ENCODE results near the gene MMRN1. TPM values are rescaled to one million over a fixed set of nuclear protein-coding genes. Genes with fewer than 3 reads are reported as not detected.
A peak's percentile ranks its signal among the peaks of the same experiment; 100 is the strongest.

MMRN1 gene
- total RNA-seq, 1 experiment from 2014 or later = not detected

GRCh38 chr4:89868999-89869589 is 25.6 kb upstream of the MMRN1 start:
- intact Hi-C loops (cut with micrococcal nuclease; ENCODE audit: unreplicated experiment) = loop anchor here (10.0 kb wide), 1 partner anchor 384 kb away; no protein-coding TSS in a partner anchor
- Mint-ChIP-seq H3K27ac (ENCODE audit: unreplicated experiment) (no peak overlapping the region), H3K4me1 (ENCODE audit: low read depth, unreplicated experiment) (peaks cover 6% of the 10 kb centered on the region), H3K9me3 (ENCODE audit: unreplicated experiment) (no peaks in the 10 kb centered on the region), H3K36me3 (ENCODE audit: insufficient read depth, unreplicated experiment) (no peaks in the 10 kb centered on the region), H3K4me3 (ENCODE audit: unreplicated experiment) (no peak overlapping the region), H3K27me3 (ENCODE audit: insufficient read depth, unreplicated experiment) (no peaks in the 10 kb centered on the region)
- ChIA-PET POLR2A (no interaction called here), CTCF (interaction anchor here (1.0 kb wide), 1 partner anchor 228 kb away, joined by 12 read pairs; no protein-coding TSS in a partner anchor)
- H3K36me3 ChIP-seq (ENCODE audit: control insufficient read depth, insufficient read depth, low read length) = no peaks in the 10 kb centered on the region
- peaks cover 5% of the 10 kb centered on the region; the same call in 1 of the 2 replicates for H3K4me1 ChIP-seq
- DNase-seq = no peak
- H3K9me3 ChIP-seq = no peaks in the 10 kb centered on the region
- no peak overlapping the region for H3K4me3 ChIP-seq (ENCODE audit: low read depth, low read length)
- peak in 1 of 2 experiments; percentile 49 for TF ChIP-seq CTCF (IDR thresholded peaks at IDR 0.05; ENCODE audit: insufficient read depth in 1 of 2, low read depth in 1 of 2, low read length in 1 of 2, severe bottlenecking in 1 of 2, unreplicated experiment in 1 of 2)
- no peaks in the 10 kb centered on the region for H3K27me3 ChIP-seq (replicated peaks; ENCODE audit: control insufficient read depth, insufficient read depth, low read length)
- BruUV-seq (replicated peaks) = no TSS peak

GRCh38 chr4:89871211-89871610 is 23.4 kb upstream of the MMRN1 start:
- ChIA-PET CTCF (no interaction called here), POLR2A (no interaction called here)
- intact Hi-C loops (cut with micrococcal nuclease; ENCODE audit: unreplicated experiment) = loop anchor here (2.0 kb wide), 1 partner anchor 212 kb away; no protein-coding TSS in a partner anchor
- no peaks in the 10 kb centered on the region for H3K9me3 ChIP-seq
- no TSS peak for BruUV-seq (replicated peaks)
- H3K36me3 Mint-ChIP-seq (ENCODE audit: insufficient read depth, unreplicated experiment) = no peaks in the 10 kb centered on the region
- H3K27me3 ChIP-seq (replicated peaks; ENCODE audit: control insufficient read depth, insufficient read depth, low read length) = no peaks in the 10 kb centered on the region
- peaks cover 6% of the 10 kb centered on the region for H3K4me1 Mint-ChIP-seq (ENCODE audit: low read depth, unreplicated experiment)
- no peak overlapping the region for H3K27ac Mint-ChIP-seq (ENCODE audit: unreplicated experiment)
- H3K4me1 ChIP-seq = peaks cover 5% of the 10 kb centered on the region; the same call in 1 of the 2 replicates
- no peak for DNase-seq
- no peaks in the 10 kb centered on the region for H3K9me3 Mint-ChIP-seq (ENCODE audit: unreplicated experiment)
- H3K36me3 ChIP-seq (ENCODE audit: control insufficient read depth, insufficient read depth, low read length) = no peaks in the 10 kb centered on the region
- TF ChIP-seq CTCF (IDR thresholded peaks at IDR 0.05; ENCODE audit: insufficient read depth in 1 of 2, low read depth in 1 of 2, low read length in 1 of 2, severe bottlenecking in 1 of 2, unreplicated experiment in 1 of 2) = no peak
- no peak overlapping the region for H3K4me3 ChIP-seq (ENCODE audit: low read depth, low read length)
- H3K4me3 Mint-ChIP-seq (ENCODE audit: unreplicated experiment) = no peak overlapping the region
- H3K27me3 Mint-ChIP-seq (ENCODE audit: insufficient read depth, unreplicated experiment) = peaks cover 2% of the 10 kb centered on the region

GRCh38 chr4:89876548-89876947 is 18.1 kb upstream of the MMRN1 start:
- Mint-ChIP-seq H3K9me3 (ENCODE audit: unreplicated experiment) (no peaks in the 10 kb centered on the region), H3K27me3 (ENCODE audit: insufficient read depth, unreplicated experiment) (peaks cover 10% of the 10 kb centered on the region), H3K36me3 (ENCODE audit: insufficient read depth, unreplicated experiment) (no peaks in the 10 kb centered on the region), H3K4me1 (ENCODE audit: low read depth, unreplicated experiment) (no peaks in the 10 kb centered on the region), H3K27ac (ENCODE audit: unreplicated experiment) (no peak overlapping the region), H3K4me3 (ENCODE audit: unreplicated experiment) (no peak overlapping the region)
- Histone ChIP-seq H3K27me3 (replicated peaks; ENCODE audit: control insufficient read depth, insufficient read depth, low read length) (no peaks in the 10 kb centered on the region), H3K4me3 (ENCODE audit: low read depth, low read length) (no peak overlapping the region), H3K36me3 (ENCODE audit: control insufficient read depth, insufficient read depth, low read length) (no peaks in the 10 kb centered on the region), H3K4me1 (peaks cover 2% of the 10 kb centered on the region; the same call in 1 of the 2 replicates), H3K9me3 (no peaks in the 10 kb centered on the region)
- DNase-seq = no peak
- intact Hi-C loops (cut with micrococcal nuclease; ENCODE audit: unreplicated experiment) = no loop called here
- ChIA-PET CTCF (interaction anchor here (0.6 kb wide), 1 partner anchor 39 kb away, joined by 4 read pairs; no protein-coding TSS in a partner anchor), POLR2A (no interaction called here)
- BruUV-seq (replicated peaks) = no TSS peak
- TF ChIP-seq CTCF (IDR thresholded peaks at IDR 0.05; ENCODE audit: insufficient read depth in 1 of 2, low read depth in 1 of 2, low read length in 1 of 2, severe bottlenecking in 1 of 2, unreplicated experiment in 1 of 2) = no peak

Data from Caco-2 (cell line).